Left lung (tissue), 10 donors: ENCODE measurements around the gene ASZ1. TPM values are rescaled to one million over a fixed set of nuclear protein-coding genes. Genes with fewer than 3 reads are reported as not detected.

ENCODE experiments used
- ATAC-seq: fragments of 200-7000 bp; cut with Tn5 transposase; one replicate; pipeline ENCODE4 v1.9.1; 2020; ENCODE audit warnings: moderate library complexity
- DNase-seq, 4 donors: peaks; one replicate each; pipeline ENCODE4 v3.0.0-alpha.2; 2013 to 2020
- H3K27ac ChIP-seq, 2 donors: fragments of 200-600 bp; sonication (generic) in 1 of 2; one replicate each; pipeline versions ENCODE4 v1.5.0 to v1.8.0; 2020 to 2021
- H3K27me3 ChIP-seq, 2 donors: fragments of 200-600 bp; sonication (generic) in 1 of 2; one replicate each; pipeline versions ENCODE4 v1.5.0 to v1.8.0; 2020 to 2021
- H3K36me3 ChIP-seq, 2 donors: fragments of 200-600 bp; sonication (generic) in 1 of 2; one replicate each; pipeline versions ENCODE4 v1.5.0 to v1.8.0; 2020 to 2021
- H3K4me1 ChIP-seq, 2 donors: fragments of 200-600 bp; one replicate each; pipeline ENCODE4 v1.8.0; 2021
- H3K4me3 ChIP-seq, 2 donors: fragments of 200-600 bp; sonication (generic) in 1 of 2; one replicate each; pipeline versions ENCODE4 v1.5.0 to v1.8.0; 2020 to 2021; ENCODE audit warnings: mild to moderate bottlenecking in 1 of 2
- H3K9me3 ChIP-seq, 2 donors: fragments of 200-600 bp; sonication (generic) in 1 of 2; one replicate each; pipeline versions ENCODE4 v1.5.0 to v1.8.0; 2020 to 2021
- intact Hi-C, 2 donors: fragments of 100-400 bp; cut with DNase I; formaldehyde crosslinking; loops; one replicate each; pipeline versions ENCODE4 v1.11.2 to v1.14.2; 2022
- polyA plus RNA-seq, 6 donors: library from polyadenylated mRNA; unstranded; fragments of 120-200 nt; gene quantifications; one replicate each; pipeline ENCODE4 v1.2.1, GENCODE V29; 2013; ENCODE audit not compliant: insufficient read length in 6 of 6
- total RNA-seq, 2 donors: library from RNA; stranded (reverse); fragmentation: NEBNext Ultra II Directional; extraction: Animal tissue kit (Norgen Biotek cat#: 25700); gene quantifications; one replicate each; pipeline ENCODE4 v1.2.1, GENCODE V29; 2021
- TF ChIP-seq, protein P1 (sequence below), 2 donors: fragments of 200-600 bp; sonication (generic) in 1 of 2; IDR thresholded peaks; one replicate each; pipeline versions ENCODE4 v1.5.0 to v1.8.0; 2021; ENCODE audit warnings: antibody characterized with exemption in 2 of 2
- donor health status: DM: no; HTN: yes; CAD: no.
- donor health status: DM: no; HTN: no; CAD: no.

Gene ASZ1
- total and polyA plus RNA-seq, 8 donors, result 0.39 to 1.4 (median 1.0) TPM; not detected in 1

DNA sequence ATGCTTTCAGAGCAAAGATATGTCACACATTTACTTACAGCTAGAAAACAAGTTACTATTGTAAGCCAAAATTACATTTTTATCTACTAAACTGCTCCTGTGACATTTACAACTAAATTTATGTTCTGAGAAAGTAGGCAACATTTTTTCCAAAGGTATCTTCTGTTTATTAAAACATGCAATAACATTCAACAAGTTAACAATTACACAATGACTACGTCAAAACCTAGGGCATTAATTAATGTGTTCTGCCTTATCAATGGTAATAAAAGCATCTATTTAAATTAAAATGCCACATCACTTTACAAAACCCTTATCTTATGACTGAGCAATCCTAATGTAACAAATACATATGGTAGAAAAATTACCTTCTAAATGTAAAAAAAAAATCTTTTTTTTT is 14.9 kb downstream of the ASZ1 start:
- DNase-seq (no peak), ATAC-seq (no peak)
- no peaks in the 10 kb centered on the region for H3K27me3 ChIP-seq
- H3K9me3 ChIP-seq, result no peaks in the 10 kb centered on the region
- H3K4me1 ChIP-seq, result no peaks in the 10 kb centered on the region
- H3K27ac ChIP-seq, result no peak overlapping the region
- H3K4me3 ChIP-seq, result no peak overlapping the region
- TF ChIP-seq, protein P1, sequence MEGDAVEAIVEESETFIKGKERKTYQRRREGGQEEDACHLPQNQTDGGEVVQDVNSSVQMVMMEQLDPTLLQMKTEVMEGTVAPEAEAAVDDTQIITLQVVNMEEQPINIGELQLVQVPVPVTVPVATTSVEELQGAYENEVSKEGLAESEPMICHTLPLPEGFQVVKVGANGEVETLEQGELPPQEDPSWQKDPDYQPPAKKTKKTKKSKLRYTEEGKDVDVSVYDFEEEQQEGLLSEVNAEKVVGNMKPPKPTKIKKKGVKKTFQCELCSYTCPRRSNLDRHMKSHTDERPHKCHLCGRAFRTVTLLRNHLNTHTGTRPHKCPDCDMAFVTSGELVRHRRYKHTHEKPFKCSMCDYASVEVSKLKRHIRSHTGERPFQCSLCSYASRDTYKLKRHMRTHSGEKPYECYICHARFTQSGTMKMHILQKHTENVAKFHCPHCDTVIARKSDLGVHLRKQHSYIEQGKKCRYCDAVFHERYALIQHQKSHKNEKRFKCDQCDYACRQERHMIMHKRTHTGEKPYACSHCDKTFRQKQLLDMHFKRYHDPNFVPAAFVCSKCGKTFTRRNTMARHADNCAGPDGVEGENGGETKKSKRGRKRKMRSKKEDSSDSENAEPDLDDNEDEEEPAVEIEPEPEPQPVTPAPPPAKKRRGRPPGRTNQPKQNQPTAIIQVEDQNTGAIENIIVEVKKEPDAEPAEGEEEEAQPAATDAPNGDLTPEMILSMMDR (IDR thresholded peaks at IDR 0.05), result no peak
- intact Hi-C loops, result no loop called here
- H3K36me3 ChIP-seq, result no peaks in the 10 kb centered on the region

DNA sequence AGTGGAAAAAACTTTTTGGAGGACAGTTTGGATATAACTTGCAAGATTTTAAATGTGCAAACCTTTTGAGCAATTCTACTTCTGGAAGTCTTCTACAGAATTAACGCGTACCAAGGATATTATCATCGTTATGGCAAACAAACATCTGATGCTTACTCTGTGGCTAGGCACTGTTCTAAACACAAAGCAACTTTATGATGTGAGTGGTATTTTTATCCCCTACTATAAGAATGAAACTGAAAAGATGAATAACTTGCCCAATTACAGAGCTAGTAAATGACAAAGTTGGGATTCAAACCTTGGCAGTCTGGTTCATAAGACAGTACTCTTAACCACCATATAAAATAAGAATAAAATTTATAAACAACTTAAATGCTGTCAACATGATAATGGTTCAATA is 15.8 kb downstream of the ASZ1 start:
- Histone ChIP-seq H3K9me3 (no peaks in the 10 kb centered on the region), H3K27ac (no peak overlapping the region), H3K4me1 (no peaks in the 10 kb centered on the region), H3K36me3 (no peaks in the 10 kb centered on the region), H3K4me3 (no peak overlapping the region), H3K27me3 (no peaks in the 10 kb centered on the region)
- intact Hi-C loops, result no loop called here
- TF ChIP-seq, protein P1 (IDR thresholded peaks at IDR 0.05), result no peak
- ATAC-seq, result no peak
- DNase-seq, result no peak

DNA sequence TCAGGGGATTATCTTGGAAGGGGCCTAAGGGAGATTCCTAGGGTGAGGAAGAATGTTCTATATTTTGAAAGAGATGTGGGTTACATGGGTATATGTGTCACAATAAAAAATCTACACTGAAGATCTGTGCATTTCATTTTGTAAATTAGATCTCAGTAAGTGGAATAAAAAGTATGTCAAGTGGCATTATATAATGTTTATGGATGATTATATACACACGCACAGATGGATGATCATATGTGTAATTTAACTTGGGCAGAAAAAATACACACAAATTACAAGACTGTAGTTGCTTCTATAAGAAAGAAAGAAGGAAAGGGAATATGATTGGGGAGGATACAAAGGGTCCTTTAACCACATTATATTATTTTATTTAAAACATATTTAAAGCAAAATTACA is 18.5 kb downstream of the ASZ1 start:
- no peak overlapping the region for H3K4me3 ChIP-seq
- ATAC-seq (no peak), DNase-seq (no peak)
- TF ChIP-seq, protein P1 (IDR thresholded peaks at IDR 0.05), result no peak
- H3K9me3 ChIP-seq, result no peaks in the 10 kb centered on the region
- H3K27me3 ChIP-seq, result no peaks in the 10 kb centered on the region
- intact Hi-C loops, result no loop called here
- no peak overlapping the region for H3K27ac ChIP-seq
- no peaks in the 10 kb centered on the region for H3K36me3 ChIP-seq
- no peaks in the 10 kb centered on the region for H3K4me1 ChIP-seq

DNA sequence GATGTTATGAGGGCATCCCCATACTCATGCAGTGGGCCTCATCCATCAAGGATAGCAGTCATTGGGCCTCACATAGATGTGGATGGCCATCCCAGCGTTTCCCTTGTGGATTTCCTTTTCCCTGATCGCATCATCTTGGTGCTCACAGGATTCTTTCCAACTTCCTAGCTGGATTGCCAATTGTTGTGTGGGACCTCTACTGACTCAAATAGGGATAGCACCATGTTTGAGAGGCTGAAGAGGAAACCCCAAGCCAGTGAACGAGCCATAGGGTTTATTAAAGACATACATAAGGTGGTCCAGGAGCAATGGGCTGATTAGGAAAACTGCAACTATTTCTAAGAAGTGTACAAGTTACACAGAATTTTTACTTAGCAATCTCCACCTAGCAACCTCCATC is 21.8 kb downstream of the ASZ1 start:
- no peak overlapping the region for H3K27ac ChIP-seq
- intact Hi-C loops, result no loop called here
- no peaks in the 10 kb centered on the region for H3K27me3 ChIP-seq
- ATAC-seq (no peak), DNase-seq (no peak)
- H3K9me3 ChIP-seq, result no peaks in the 10 kb centered on the region
- no peaks in the 10 kb centered on the region for H3K4me1 ChIP-seq
- H3K36me3 ChIP-seq, result no peaks in the 10 kb centered on the region
- no peak overlapping the region for H3K4me3 ChIP-seq
- TF ChIP-seq, protein P1 (IDR thresholded peaks at IDR 0.05), result no peak

DNA sequence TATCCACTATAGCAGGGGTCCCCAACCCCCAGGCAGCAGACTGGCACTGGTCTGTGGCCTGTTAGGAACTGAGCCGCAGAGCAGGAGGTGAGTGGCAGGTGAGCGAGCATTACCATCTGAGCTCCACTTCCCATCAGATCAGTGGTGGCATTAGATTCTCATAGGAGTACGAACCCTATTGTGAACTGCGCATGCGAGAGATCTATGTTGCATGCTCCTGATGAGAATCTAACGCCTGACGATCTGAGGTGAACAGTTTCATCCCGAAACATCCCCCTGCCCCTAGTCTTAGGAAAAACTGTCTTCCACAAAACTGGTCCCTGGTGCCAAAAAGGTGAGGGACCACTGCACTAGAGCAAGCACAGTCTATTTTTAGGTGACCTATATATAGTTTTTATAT is 23.6 kb downstream of the ASZ1 start:
- ATAC-seq (no peak), DNase-seq (no peak)
- intact Hi-C loops, result no loop called here
- Histone ChIP-seq H3K4me3 (no peak overlapping the region), H3K36me3 (no peaks in the 10 kb centered on the region), H3K9me3 (no peaks in the 10 kb centered on the region), H3K27ac (no peak overlapping the region), H3K27me3 (no peaks in the 10 kb centered on the region), H3K4me1 (no peaks in the 10 kb centered on the region)
- TF ChIP-seq, protein P1 (IDR thresholded peaks at IDR 0.05), result no peak
